NT2/D1 (cell line): ENCODE results near the gene KRTAP10-3.
"Not testable (repeated sequence)": the region's sequence is repeated elsewhere in the genome, so short reads cannot be mapped to it uniquely, and the experiment has no call there.

Experiments
- DNase-seq: peaks from one replicate; pipeline ENCODE4 v3.0.0-alpha.2; 2011; ENCODE audit warnings: low read depth, low spot score
- H3K27me3 ChIP-seq: 2 replicates; pipeline ENCODE4 v1.6.0; 2011; ENCODE audit warnings: mild to moderate bottlenecking; ENCODE audit not compliant: insufficient read length, insufficient read depth
- H3K36me3 ChIP-seq: 2 replicates; pipeline ENCODE4 v1.6.1; 2011; ENCODE audit warnings: mild to moderate bottlenecking, low read length, mixed read lengths; ENCODE audit not compliant: insufficient read depth, insufficient read length
- H3K4me1 ChIP-seq: 2 replicates; pipeline ENCODE4 v1.5.1; 2011; ENCODE audit not compliant: insufficient read depth, insufficient read length
- H3K4me3 ChIP-seq: 2 replicates; pipeline ENCODE4 v1.5.1; 2011; ENCODE audit warnings: low read depth; ENCODE audit not compliant: insufficient read length
- H3K9ac ChIP-seq: 2 replicates; pipeline ENCODE4 v1.6.0; 2011; ENCODE audit warnings: low read depth; ENCODE audit not compliant: insufficient read length
- H3K9me3 ChIP-seq: 2 replicates; pipeline ENCODE4 v1.5.1; 2011; ENCODE audit warnings: mild to moderate bottlenecking, low read length; ENCODE audit not compliant: insufficient read depth
- SUZ12 ChIP-seq: IDR thresholded peaks from 2 replicates; pipeline ENCODE4 v1.6.1; 2011; ENCODE audit not compliant: insufficient read length, insufficient read depth; ENCODE audit errors: extremely low read depth
- YY1 ChIP-seq: IDR thresholded peaks from 2 replicates; pipeline ENCODE4 v1.6.1; 2011; ENCODE audit not compliant: insufficient read length, insufficient read depth
- ZNF274 ChIP-seq: IDR thresholded peaks from 2 replicates; pipeline ENCODE4 v1.6.1; 2011; ENCODE audit warnings: mild to moderate bottlenecking, low read depth, low read length

The KRTAP10-3 gene, protein sequence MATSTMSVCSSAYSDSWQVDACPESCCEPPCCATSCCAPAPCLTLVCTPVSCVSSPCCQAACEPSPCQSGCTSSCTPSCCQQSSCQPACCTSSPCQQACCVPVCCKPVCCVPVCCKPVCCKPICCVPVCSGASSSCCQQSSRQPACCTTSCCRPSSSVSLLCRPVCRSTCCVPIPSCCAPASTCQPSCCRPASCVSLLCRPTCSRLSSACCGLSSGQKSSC

GRCh38 chr21:44558695-44559094 lies at the start of gene KRTAP10-3:
TSS of gene KRTAP10-3 (minus strand) at chr21:44558795. CDS start at chr21:44558715, 80 bp downstream.
- H3K27me3 ChIP-seq: no peaks in the 10 kb centered on the region
- TF ChIP-seq SUZ12: no peak
- TF ChIP-seq ZNF274: no peak
- TF ChIP-seq YY1: no peak

DNA sequence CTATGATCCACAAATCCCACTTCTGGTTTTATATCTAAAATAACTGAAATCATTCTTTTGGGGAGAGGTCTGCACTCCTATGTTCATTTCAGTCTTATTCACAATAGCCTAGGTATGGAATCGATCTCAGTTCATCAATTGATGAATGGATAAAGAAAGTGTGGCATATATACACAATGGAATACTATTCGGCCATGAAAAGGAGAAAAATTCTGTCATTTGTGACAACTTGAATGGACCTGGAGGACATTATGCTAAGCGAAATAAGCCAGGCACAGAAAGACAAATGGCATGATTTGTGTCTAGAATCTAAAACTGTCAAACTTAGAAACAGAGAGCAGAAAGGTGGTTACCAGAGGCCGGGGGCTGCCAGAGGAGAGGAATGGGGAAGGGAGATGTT lies 47.9 kb upstream of the KRTAP10-3 start:
- Histone ChIP-seq H3K27me3 (no peaks in the 10 kb centered on the region), H3K9ac (no peak overlapping the region), H3K4me3 (no peak overlapping the region), H3K36me3 (no peaks in the 10 kb centered on the region), H3K9me3 (peaks cover 20% of the 10 kb centered on the region), H3K4me1 (no peaks in the 10 kb centered on the region)
- no peak for DNase-seq
- no peak for TF ChIP-seq SUZ12
- no peak for TF ChIP-seq YY1
- TF ChIP-seq ZNF274: no peak

More at GRCh38 chr21:44558695-44559094, at the start of gene KRTAP10-3:
- H3K4me3 ChIP-seq: no peak within 1 kb of the TSS
- H3K4me1 ChIP-seq: peaks cover 14% of the 10 kb centered on the region
- H3K36me3 ChIP-seq: no peaks in the 10 kb centered on the region
- H3K9ac ChIP-seq: peak within 1 kb of the TSS; percentile 14
- H3K9me3 ChIP-seq: peaks cover 9% of the 10 kb centered on the region; the same call in 1 of the 2 replicates
- no peak for DNase-seq

DNA sequence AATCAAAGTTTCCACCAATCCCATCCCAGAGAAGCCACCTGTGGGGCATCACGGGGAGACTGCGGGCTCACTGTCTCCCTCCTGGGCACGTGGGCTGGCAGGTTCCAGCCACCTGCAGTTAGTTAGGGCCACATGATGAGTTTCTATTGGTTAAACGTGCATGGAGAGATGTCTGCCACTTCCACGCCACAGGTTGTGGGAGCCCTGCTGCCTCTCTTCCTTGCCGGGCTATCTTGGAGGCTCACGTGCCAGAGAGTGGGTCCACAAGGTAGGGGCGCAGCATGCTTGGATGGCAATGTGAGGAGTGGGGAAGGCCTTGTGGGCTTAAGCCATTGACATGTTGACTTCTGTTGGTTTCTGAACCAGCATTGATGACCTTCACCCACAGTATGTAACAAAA lies 45.3 kb upstream of the KRTAP10-3 start:
- DNase-seq: no peak
- Histone ChIP-seq H3K9me3 (peaks cover 3% of the 10 kb centered on the region), H3K4me3 (no peak overlapping the region), H3K4me1 (no peaks in the 10 kb centered on the region), H3K36me3 (no peaks in the 10 kb centered on the region), H3K27me3 (no peaks in the 10 kb centered on the region), H3K9ac (no peak overlapping the region)
- no peak for TF ChIP-seq ZNF274
- no peak for TF ChIP-seq YY1
- TF ChIP-seq SUZ12: no peak

DNA sequence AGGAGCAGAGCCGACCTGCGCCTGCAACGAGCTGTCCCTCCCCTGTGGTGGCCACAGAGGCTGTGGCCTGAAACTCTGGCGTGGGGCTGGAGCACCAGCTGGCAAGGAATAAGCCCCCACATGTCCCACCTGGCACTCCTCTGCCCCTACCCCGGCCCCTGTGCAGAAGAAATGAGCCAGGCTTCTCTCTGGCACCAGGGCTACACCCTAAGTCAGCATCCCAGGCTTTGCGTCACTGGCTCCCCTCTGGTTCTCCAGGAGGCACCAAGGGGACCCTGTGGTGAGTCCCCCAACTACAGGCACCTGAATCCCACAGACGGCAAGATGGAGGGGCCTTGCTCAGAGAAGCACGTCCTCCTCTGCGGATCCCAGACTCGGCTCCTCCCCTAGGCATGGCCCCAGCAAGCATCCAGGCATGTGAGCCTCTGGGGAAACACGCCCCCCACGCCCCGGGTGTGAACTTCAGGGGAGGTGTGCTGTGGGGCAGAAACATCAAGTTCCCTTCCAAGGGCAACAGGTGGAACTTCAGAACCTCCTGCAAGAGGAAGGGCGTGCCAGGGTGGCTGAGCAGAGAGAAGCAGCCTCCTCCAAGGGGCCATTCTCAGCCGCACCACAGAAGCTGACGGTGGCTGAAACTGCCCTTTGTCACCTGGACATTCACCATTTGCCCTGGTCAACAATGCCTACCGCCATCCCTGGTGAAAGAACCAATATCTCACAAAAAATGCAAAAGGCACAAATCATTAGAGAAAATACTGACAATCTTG lies 44.7 kb upstream of the KRTAP10-3 start:
- Histone ChIP-seq H3K4me1 (no peaks in the 10 kb centered on the region), H3K9ac (no peak overlapping the region), H3K9me3 (peaks cover 10% of the 10 kb centered on the region), H3K4me3 (no peak overlapping the region), H3K27me3 (no peaks in the 10 kb centered on the region), H3K36me3 (no peaks in the 10 kb centered on the region)
- DNase-seq: no peak
- TF ChIP-seq ZNF274 (no peak), YY1 (no peak), SUZ12 (no peak)

- TF ChIP-seq SUZ12 (no peak), ZNF274 (no peak), YY1 (no peak)
Measured at GRCh38 chr21:44602463-44602850, 43.9 kb upstream of the KRTAP10-3 start.

DNA sequence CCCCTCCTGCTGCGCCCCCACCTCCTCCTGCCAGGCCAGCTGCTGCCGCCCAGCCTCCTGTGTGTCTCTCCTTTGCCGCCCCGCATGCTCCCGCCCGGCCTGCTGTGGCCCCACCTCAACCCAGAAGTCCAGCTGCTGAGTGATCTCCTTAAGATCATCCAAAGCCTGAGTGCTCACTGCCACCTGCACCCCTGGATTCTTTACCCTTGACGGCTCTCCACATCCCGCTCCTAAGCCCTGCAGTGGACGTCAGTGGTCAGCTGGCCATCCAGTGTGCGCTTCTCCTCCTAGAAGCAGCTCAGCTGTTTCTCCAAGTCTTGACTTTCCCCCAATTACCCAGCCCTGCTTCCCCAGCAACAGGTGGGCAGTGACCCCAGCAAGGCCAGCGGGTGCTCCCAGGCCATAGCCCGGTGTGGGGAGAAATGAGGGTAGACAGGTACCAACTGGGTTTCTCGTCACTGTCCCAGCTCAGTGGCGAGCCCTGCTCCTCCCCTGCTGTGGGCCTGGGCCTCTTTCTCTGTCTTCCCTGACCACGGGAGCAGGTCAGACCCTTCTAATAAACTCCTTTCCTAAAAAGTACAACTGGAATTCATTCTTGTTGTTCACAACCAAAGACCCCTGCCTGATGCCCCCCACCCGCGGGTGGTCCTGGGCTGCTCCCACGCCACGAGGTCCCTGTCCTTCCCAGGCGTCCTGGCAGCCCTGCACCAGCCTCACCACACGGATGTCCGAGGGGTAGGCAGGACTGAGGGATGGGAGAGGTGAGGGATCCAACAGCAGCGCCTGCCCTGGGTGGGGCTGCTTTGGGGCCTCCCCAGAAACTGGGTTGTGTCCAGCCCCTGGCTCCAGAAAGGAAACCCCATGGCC lies 43.2 kb upstream of the KRTAP10-3 start:
- no peak for TF ChIP-seq SUZ12
- TF ChIP-seq YY1: no peak
- TF ChIP-seq ZNF274: no peak
- H3K9me3 ChIP-seq: peaks cover 13% of the 10 kb centered on the region

More at GRCh38 chr21:44602463-44602850, 43.9 kb upstream of the KRTAP10-3 start:
- no peaks in the 10 kb centered on the region for H3K36me3 ChIP-seq
- DNase-seq: no peak
- H3K4me3 ChIP-seq: no peak overlapping the region
- H3K9ac ChIP-seq: no peak overlapping the region
- no peaks in the 10 kb centered on the region for H3K4me1 ChIP-seq
- H3K9me3 ChIP-seq: peaks cover 13% of the 10 kb centered on the region
- no peaks in the 10 kb centered on the region for H3K27me3 ChIP-seq

GRCh38 chr21:44601091-44601490 lies 42.5 kb upstream of the KRTAP10-3 start:
- not testable (repeated sequence) for H3K9ac ChIP-seq, H3K36me3 ChIP-seq, DNase-seq, H3K27me3 ChIP-seq, H3K4me1 ChIP-seq, H3K4me3 ChIP-seq
- peaks cover 13% of the 10 kb centered on the region for H3K9me3 ChIP-seq

More for the DNA sequence above, 43.2 kb upstream of the KRTAP10-3 start:
- Histone ChIP-seq H3K4me1 (no peaks in the 10 kb centered on the region), H3K36me3 (no peaks in the 10 kb centered on the region), H3K4me3 (no peak overlapping the region), H3K9ac (no peak overlapping the region), H3K27me3 (no peaks in the 10 kb centered on the region)
- DNase-seq: no peak

GRCh38 chr21:44600118-44600978 lies 41.8 kb upstream of the KRTAP10-3 start, which contains the start of gene KRTAP10-7:
TSS of gene KRTAP10-7 (plus strand) at chr21:44600597. CDS start at chr21:44600622, 25 bp downstream.
- peaks cover 13% of the 10 kb centered on the region for H3K9me3 ChIP-seq
- not testable (repeated sequence) for H3K27me3 ChIP-seq, H3K9ac ChIP-seq

More at GRCh38 chr21:44600118-44600978, 41.8 kb upstream of the KRTAP10-3 start, which contains the start of gene KRTAP10-7:
- DNase-seq, H3K36me3 ChIP-seq, H3K4me3 ChIP-seq, H3K4me1 ChIP-seq: not testable (repeated sequence)
